ENCODE measurements around the gene THSD7A.
A peak's percentile ranks its signal among the peaks of the same experiment; 100 is the strongest.

Gene THSD7A

DNA sequence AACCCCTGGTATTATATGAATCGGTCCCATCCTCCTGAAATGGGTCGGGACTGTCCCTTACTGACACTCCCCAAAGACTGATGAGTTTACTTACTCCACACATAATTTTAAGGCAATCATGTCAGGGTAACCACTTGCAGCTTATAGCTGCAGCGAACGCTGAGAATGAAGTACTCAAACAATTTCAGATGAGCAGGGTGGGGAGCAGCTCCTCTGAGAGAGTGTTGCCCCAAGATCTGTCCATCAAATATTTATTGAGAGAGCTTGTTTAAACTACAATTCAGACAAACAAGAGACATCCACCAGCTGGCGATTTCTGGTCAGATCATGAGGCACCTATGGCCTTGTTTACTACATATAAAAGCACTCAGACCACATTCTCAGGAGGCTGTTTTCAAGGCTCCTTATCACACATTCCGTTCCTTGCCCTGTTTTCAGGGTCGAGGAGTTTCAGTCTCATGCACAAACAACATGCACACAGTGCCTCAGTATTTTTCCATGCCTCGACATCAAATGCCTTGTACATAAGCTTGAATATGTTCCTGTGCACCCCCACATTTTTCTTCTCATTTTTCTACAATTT is 80.1 kb downstream of the THSD7A start:
- DNase-seq (ENCODE audit: low read depth) = no peak

DNA sequence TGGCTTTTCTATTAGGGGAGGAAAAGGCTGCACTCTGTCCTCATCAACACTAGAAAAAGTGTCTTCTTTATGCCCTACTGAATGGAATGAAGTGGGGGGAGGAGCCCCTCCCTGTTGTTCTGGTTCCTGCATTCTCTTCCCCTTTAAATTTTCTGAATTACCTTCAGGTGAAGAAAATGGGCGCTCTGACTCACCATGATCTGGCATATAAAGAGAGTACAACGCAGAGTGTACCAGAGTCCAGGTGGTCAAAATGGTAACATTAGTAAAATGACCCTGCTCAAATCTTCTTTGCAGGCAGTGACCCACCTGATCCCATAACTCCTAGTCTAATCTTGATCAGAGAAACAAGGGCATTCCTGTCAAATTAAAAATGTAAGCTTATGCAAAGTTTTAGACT is 80.7 kb downstream of the THSD7A start:
- no peak for DNase-seq (ENCODE audit: low read depth)

DNA sequence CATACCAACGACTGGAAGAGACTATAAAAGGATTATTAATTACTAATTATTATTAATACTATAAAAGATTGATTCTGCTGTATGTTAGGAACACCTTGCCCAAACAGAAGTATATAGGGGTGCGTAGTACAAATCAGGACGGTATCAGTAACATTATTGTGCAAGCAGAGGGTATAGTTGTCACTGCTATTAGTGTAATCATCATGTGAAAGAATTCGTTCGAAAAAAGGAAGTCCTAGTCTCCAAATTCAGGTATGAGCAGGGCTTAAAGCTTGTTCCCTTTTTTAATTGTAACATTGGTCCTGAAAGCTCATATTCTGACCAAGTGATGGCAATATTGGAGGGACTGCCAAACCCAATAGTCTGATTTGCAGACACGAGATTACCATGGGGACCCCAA is 81.8 kb downstream of the THSD7A start:
- DNase-seq (ENCODE audit: low read depth) = no peak

DNA sequence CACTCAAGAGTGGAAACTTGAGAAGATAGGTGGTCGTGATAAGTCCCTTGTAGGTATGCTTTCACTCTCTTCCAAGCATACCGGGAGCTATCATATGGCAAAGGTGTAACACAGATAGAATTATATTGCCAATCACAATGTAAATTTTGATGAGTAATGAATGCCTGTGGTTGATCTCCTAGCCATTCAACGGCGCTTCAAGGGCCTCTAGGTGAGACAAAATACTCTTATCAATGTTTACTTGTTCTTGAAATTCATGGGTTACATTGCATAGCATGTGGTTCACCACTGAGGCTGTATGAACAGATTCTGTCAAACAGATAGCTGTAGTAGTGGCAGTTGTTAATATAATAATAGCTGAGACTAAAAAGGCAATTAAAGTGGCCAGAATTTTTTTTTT is 82.4 kb downstream of the THSD7A start:
- no peak for DNase-seq (ENCODE audit: low read depth)

DNA sequence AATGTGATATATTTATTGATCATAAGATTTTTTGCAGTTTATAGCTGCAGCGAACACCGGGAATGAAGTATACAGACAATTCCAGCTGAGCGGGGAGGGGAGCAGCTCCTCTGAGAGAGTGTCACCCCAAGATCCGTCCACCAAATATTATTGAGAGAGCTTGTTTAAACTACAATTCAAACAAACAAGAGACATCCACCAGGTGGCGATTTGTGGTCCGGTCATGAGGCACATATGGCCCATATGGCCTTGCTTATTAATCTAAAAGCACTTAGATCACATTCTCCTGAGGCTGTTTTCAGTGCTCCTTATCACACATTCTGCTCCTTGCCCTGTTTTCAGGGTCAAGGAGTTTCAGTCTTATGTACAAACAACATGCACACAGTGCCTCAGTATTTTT is 83.1 kb downstream of the THSD7A start:
- no peak for DNase-seq (ENCODE audit: low read depth)

DNA sequence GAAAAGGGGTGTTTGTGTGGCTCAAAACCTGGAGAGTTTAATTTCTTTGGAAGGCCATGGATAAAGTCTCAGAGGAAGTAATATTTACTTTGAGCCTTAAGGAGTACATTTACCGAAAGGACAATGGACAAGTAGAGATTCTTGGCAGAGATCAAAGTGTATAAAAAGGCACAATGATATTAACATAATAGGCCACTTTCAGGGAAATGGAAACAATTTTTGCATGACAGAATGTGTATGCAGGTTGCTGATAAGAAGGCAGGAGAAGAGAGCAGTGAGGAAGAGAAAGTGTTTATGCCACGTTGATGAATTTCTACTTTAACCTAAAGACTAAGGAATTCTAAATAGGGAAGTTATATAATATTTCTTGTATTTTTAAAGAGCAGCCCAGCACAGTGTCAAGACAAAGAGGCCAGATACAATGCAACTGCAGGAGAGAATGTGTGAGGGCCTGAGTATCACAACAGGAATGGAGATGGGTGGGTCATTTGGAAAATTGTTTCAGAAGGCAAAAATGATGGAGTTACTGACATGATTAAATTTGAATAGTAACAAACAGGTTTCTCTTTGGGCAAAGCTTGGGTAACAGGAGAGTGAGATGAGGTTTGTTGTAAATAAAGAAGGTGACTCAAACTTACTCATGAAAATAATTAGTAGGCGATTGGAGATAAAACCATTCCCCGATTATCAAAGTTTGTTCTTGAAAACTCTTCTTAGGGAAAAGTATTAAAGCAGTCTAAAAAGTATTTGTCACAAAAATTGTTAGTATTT is 84.1 kb downstream of the THSD7A start:
- no peak for DNase-seq (ENCODE audit: low read depth)

DNA sequence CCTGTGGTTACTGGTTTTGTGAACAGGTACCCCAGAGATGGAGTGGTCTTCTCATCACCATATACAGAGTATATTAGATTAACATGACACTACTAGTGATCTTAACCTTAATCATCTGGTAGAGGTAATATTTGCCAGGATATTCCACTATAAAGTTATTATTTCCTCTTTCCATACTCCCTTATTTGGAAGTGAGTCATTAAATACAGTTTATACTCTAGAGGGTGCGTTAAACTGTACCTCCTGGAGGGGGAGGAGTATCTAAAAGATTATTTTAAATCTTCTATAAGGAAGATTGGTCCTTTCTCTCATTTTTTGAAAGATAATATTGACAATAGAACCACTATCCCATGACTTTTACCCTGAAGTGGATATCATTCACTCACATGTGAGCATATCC is 85.4 kb downstream of the THSD7A start:
- DNase-seq (ENCODE audit: low read depth) = no peak

DNA sequence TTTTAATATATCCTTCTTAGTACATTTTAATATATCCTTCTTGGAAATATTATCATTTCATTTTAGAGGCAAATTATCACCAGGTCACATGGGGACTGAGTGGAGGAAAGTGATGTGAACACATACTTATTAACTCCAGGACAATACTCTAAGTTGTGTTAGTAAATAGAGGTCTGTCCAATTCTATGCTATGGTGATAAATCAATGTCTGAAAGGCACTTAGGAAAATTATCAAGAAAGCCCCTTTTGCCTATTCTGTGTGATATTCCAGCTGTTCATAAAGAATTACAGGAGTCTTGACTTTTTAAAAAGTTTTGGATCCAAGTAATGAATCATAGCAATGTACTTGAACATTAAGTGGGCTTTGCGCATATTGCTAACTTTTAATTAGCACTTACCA is 88.5 kb downstream of the THSD7A start:
- no peak for DNase-seq (ENCODE audit: low read depth)

DNA sequence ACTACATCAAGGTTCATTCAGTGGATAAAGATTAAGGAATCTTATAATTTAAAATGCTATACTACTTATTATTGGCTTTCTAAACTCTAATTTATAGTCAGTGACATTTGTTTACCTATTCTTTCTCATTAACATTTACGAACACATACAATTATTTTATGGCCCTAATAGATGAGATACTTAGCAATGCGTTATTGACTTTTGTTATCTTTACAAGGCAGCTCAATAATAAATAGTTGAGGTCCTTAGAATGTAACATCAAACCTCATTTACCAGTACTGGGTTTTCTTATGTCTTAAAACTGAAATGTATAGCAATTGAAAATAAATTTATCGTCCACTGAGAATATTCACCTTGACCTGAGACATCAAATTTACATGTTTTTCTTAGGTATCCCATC is 89.0 kb downstream of the THSD7A start:
- DNase-seq (ENCODE audit: low read depth) = no peak

DNA sequence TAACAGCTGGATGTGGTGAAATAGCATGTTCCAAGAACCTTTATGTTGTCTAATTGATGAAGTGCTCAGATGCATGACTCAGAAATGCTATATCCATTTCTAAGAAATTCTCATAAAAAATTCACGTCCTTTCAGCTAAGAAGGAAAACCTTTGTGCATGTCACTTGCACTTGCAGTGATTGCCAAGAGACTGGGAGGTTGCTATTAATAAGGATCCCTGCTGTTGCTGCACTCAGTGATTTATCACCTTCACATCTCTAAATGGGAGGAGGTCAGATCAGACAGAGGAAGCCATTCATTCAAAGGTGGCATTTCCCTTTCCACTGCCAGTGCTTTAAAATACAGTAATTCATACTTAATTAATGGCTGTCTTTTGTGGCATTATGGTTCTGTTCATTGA is 89.5 kb downstream of the THSD7A start:
- no peak for DNase-seq (ENCODE audit: low read depth)

DNA sequence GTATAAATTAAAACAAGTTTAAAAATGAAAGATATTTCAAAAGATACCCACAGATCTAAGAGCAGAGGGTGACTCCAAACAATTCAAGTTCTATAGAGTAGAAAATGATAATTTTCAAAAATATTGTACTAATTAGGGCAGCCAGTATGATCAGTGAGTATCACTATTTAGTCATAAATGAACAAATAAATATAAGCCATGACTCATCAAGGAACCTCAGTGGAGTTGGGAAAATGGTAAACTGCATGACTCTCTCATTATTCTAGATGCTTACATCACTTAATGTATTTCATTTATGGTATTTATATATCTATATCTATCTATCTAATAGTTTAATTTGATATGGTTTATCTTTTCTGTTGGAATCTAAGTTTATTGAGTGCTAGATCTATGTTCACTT is 94.3 kb downstream of the THSD7A start:
- no peak for DNase-seq (ENCODE audit: low read depth)

DNA sequence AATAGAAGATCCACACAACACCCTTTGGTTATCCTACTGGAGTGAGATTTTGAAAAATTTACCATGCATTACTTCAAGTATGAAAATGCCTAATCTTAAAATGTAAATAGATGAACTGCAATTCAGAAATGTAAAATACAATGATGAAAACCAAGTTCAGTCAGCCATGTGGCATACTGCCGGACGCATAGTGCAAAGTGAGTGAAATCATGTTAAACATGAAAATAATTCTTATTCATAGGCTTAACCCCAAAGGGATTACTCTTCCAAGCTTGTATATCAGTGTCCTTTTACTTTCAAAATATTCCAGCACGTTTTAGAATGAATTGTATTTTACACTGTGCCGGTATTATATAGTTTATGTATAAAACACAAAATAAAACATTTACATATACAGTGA is 99.8 kb downstream of the THSD7A start:
- DNase-seq (ENCODE audit: low read depth) = no peak

DNA sequence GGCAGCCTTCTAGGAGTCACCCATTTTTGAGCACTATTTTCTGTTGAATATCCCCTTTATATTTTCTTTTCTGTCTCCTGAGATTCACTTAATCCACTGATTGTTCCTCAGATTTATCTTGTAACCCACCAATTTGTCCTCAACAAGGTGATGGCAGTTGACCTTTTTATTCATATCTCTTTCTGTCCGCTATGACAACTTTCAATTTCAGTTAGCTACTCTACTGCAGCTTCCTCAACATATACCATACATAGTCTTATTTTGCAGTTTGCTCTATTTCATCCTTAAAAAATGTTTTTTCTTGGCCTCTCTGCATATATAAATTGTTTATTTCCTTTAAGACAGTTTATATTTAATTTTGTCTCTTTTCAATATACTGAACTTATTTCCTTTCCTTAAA is 101.3 kb downstream of the THSD7A start:
- no peak for DNase-seq (ENCODE audit: low read depth)

DNA sequence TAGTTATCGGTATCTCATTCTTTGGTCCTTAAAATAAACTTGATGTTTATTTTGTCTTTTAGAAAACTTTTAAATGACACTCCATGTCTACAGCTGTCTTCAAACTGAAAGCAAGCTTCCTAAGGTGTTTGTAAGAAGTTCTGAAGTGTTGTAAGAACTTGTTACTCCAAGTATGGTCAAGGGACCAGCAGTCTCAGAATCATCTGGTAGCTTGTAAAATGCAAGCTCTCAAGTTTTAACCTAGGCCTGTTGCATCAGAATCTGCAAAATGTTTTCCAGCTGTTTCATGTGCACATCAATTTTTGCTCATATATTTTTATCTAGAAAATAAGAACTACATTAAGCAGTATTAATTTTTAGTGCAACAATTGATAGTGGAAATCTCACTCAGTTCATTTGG is 104.1 kb downstream of the THSD7A start:
- DNase-seq (ENCODE audit: low read depth) = no peak

DNA sequence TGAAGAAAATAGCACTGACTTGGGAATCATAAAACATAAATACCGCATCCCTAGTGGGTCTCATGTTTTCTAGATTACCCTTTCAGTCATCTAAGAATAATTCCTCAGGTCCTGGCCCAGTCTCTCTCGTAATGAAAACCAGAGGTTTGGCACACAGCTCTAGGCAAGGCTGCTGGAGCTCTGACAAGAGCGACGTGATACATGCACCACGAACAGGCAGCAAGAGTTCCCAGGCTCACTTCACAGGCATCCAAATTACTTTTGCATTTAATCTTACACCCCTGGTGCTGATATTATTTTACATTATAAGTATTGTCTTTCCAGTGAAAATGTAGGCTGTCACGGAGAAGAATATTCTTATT is 105.2 kb downstream of the THSD7A start:
- no peak for DNase-seq (ENCODE audit: low read depth)

DNA sequence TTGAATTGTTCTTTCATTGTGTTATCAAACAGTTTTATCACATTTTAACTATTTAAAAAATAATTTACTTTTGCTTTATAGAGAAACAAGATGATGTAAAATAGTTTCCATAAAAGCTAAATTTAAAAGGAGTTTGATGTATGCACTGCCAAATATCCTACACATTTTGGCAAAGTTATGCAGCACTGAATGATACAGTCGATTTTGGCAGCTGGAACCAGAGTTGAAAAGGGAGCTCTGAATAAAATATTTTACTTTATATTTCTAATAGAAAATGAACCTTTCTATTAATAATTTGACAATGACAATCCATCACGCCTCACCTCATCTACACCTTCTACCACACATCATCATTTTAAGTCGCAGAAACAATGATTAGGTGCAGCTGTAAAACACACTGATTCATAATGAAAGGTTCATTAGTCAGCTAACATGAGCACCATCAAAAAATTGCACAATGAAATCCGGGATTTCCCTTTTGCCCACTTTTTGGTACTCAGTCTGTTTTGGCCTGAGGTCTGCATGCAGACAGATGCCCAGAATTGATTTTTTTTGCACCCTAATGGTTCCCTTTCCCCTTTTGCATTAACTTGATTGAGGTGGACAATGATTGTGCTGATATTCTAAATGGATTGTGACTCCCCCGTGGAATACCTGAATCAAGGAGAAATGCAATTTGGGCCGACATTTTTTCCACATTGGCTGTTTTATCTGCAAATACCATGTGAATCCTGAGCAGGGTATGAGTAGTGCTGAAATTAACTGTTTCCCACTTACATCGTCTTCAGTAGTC is 105.8 kb downstream of the THSD7A start:
- no peak for DNase-seq (ENCODE audit: low read depth)

DNA sequence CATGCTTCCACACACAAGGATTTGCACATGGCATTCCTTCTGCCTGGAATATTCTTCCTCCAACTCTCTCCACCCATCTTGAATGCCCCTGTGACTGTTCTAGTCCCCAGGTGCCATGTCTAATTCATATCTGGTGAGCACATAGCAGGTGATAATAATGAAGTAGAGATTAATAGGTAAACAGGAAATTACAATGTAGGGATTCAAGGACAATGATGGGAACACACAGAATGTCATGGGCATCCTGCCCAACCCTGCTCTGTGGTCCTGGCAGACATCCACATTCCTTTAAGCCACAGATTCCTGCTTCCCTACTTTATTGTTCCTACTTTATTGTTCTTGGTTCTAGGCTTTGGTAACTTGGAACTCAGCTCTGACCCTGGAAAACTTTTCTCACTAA is 115.8 kb downstream of the THSD7A start:
- peak; percentile 5 for DNase-seq (ENCODE audit: low read depth)

DNA sequence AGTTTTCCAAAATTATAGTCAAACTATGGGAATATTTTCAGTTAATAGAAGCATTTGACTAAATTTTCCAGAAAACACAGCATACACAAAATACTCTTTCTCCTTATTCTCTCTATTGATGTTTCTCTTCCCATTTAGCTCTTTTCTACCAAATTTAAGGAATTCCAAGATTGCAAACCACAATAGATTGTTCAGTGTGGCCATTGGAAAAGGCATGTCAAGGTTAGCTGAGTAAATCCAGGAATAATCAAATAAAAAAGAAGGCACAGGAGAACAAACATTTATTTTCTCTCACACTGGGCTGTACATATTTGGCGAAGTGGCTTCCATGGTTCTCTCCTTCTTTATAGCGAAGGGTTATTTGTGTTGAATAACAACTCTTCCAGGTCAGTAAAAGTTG is 117.3 kb downstream of the THSD7A start:
- no peak for DNase-seq (ENCODE audit: low read depth)

DNA sequence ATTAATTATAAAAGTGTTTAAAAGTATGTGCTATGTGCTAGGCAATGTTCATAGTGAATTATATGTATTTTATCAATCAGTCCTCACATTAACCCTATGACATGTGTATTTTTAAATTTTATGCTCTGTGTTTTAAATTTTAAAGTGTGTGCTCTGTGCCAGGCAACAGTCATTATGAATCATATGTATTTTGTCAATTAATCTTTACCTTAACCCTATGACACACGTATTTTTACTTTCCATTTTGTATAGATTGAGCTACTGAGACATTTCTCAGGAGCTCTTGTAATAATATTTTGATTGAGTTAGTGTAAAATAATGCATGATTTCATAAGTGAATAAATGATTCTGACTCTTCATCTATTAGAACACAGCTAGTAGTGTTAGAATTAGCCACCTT is 117.8 kb downstream of the THSD7A start:
- DNase-seq (ENCODE audit: low read depth) = no peak

DNA sequence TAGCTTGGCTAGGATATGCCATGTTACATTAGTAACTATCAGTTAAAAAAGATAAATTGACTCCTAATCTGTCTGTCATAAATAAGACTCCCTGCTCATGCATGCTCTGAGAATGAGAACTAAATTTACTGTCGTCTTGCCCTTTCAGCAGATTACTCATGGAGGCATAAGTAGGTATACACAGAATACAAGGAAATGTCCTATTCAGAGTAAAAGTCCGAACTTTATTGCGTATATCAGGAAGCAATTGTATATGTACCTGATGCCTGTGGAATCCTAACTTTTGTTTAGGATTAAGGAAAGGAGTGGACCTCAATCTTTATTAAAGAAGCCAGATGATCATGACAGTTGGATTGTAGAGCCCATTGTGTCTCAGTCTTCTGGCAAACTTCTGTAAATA is 118.6 kb downstream of the THSD7A start:
- DNase-seq (ENCODE audit: low read depth) = no peak

DNA sequence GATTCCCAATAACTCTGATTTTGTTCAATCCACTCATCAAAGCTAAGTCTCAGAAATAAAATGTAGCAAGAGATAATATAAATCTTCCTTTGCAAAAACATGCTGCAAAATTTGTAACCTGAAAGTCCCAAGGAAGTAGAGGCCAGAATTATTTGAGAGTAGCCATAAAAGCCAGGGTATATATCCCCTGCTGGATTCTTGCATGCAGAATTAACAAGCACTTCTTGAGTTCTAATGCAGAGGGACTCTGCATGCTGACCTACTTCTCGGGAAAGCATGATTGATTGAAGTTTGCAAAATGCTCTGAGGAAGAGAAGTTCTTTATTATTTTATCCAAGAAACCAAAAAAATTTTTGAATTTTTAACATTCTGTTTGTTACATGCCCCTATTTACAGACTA is 121.6 kb downstream of the THSD7A start:
- DNase-seq (ENCODE audit: low read depth) = no peak

DNA sequence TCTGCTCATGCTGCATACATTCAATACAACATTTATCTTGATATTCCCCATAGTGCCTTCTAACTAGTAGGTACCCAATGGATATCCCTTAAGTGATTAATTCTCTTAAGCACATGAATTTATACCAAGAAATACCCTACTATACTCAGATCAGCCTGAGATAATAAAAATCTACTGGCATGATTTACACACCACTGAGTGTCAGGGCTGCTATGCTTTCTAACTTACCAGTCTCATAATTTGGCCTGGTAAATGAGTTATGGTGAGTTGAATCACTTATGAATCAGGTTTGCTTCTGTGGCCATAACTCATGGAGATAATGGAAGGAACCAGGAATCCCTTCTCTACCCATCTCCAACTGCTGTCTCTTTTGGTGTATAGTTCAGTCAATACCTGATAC is 122.8 kb downstream of the THSD7A start:
- DNase-seq (ENCODE audit: low read depth) = no peak

DNA sequence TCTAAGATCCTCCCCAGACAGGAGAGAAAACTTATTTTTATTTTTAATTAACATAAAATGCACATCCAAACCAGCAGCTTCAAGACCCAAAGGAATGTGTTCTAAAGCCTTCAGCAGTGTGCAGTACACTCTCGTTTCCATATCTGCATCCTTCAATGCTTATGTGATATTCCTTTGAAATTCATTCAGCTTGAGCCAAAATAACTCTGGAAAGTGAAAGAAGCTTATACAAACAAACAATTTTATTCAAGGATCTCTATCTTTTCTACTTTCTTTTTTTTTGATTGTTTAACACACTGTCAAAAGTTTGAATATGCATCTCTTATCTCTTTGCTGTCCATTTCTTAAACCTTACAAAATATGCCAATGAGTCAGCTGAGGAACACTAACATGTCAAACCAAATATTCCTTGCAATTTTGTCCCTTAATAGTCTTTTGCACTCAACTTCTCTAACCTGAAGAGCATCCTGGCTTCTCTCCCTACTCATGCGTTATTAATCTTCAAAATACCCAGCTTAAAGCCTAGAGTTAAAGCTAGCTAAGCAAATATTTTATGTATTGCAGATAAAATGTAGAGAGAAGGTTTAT is 124.3 kb downstream of the THSD7A start:
- DNase-seq (ENCODE audit: low read depth) = no peak

Data from EH (cell line).